BJ (cell line): ENCODE measurements around the gene JPT1. TPM values are rescaled to one million over a fixed set of nuclear protein-coding genes. Genes with fewer than 3 reads are reported as not detected.
A peak's percentile ranks its signal among the peaks of the same experiment; 100 is the strongest.

ENCODE experiments used
- CTCF ChIA-PET: fragments of 350-600 bp; formaldehyde crosslinking; extraction: SDS; loops from one replicate; lab custom pipeline; 2021; ENCODE audit warnings: antibody characterized with exemption, inconsistent platforms; lab: Yijun Ruan, JAX
- POLR2A ChIA-PET: fragments of 300-600 bp; sonication (Branson Sonifier 250); formaldehyde crosslinking; extraction: SDS; loops from one replicate; lab custom pipeline; 2021; ENCODE audit warnings: antibody characterized with exemption; lab: Charles Lee
- DNase-seq: peaks from one replicate; pipeline ENCODE4 v3.0.0-alpha.2; 2011; ENCODE audit warnings: low read depth
- H3K27me3 ChIP-seq: 2 replicates; pipeline ENCODE4 v1.6.0; 2011; ENCODE audit warnings: low read length; ENCODE audit not compliant: control insufficient read depth, insufficient read depth
- H3K36me3 ChIP-seq: 2 replicates; pipeline ENCODE4 v1.5.1; 2011; ENCODE audit warnings: low read length; ENCODE audit not compliant: control insufficient read depth, insufficient read depth
- H3K4me3 ChIP-seq: 2 replicates; pipeline ENCODE4 v1.5.1; 2011; ENCODE audit warnings: low read depth, mild to moderate bottlenecking, control low read depth, low read length
- CTCF ChIP-seq: IDR thresholded peaks from 2 replicates; pipeline ENCODE4 v1.5.1; 2011; ENCODE audit warnings: low read depth, mild to moderate bottlenecking, control low read depth, inconsistent platforms, low read length, moderate library complexity; ENCODE audit not compliant: insufficient read depth
- polyA plus RNA-seq: library from polyadenylated mRNA; depleted of rRNA; stranded (reverse); fragments of >200 nt; gene quantifications from 2 replicates; pipeline ENCODE4 v1.2.3, GENCODE V29; 2011

Gene JPT1
- polyA plus RNA-seq, 1 experiment = 111 TPM

- CTCF ChIA-PET = interaction anchor here (1.0 kb wide), 1 partner anchor 31 kb away, joined by 4 read pairs; no protein-coding TSS in a partner anchor
- H3K27me3 ChIP-seq = no peaks in the 10 kb centered on the region
- POLR2A ChIA-PET = no interaction called here
- peak overlapping the region; percentile 68 for H3K4me3 ChIP-seq
- no peak for TF ChIP-seq CTCF
- peaks cover 2% of the 10 kb centered on the region; the same call in 1 of the 2 replicates for H3K36me3 ChIP-seq
- no peak for DNase-seq
These were observed 1.8 kb downstream of the JPT1 start for GRCh38 chr17:75152523-75152921.

GRCh38 chr17:75151930-75152329 is 2.4 kb downstream of the JPT1 start:
- no peak overlapping the region for H3K4me3 ChIP-seq
- POLR2A ChIA-PET = interaction anchor here (0.6 kb wide), 1 partner anchor 21 kb away, joined by 3 read pairs; no protein-coding TSS in a partner anchor
- no peak for DNase-seq
- no peak for TF ChIP-seq CTCF
- H3K36me3 ChIP-seq = peaks cover 2% of the 10 kb centered on the region
- no peaks in the 10 kb centered on the region for H3K27me3 ChIP-seq
- CTCF ChIA-PET = interaction anchor here (0.6 to 2.8 kb wide), 2 partner anchors 20 to 38 kb away, joined by 3 to 10 read pairs; no protein-coding TSS in a partner anchor

DNA sequence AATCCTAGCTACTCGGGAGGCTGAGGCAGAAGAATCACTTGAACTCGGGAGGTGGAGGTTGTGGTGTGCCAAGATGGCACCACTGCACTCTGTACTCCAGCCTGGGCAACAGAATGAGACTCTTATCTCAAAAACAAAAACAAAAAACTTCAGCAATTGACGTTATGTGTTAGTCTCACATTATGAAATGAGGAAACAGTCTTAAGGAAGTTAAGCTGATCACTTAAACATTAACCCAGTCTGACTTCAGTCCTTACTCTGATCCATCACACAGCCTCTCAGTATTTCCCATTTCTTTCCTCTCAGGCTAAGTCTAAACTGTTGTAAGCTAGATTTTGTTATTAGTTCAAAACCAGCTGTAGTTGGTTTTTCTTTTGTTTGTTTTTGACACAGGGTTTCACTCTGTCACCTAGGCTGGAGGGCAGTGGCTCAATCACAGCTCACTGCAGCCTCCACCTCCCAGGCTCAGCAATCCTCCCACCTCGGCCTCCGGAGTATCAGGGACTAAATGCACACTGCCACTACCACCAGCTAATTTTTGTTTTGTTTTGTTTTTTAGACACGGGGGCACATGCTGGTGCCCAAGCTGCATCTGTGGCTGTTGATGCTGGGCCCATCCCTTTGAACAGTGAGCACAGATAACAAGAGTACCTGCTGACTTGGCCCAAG is 6.3 kb downstream of the JPT1 start:
- Histone ChIP-seq H3K36me3 (peaks cover 5% of the 10 kb centered on the region), H3K4me3 (no peak overlapping the region), H3K27me3 (no peaks in the 10 kb centered on the region)
- no peak for TF ChIP-seq CTCF
- DNase-seq = no peak
- CTCF ChIA-PET = interaction anchor here (1.0 to 1.7 kb wide), 3 partner anchors 11 to 34 kb away, joined by 3 to 6 read pairs (median 4); no protein-coding TSS in a partner anchor
- POLR2A ChIA-PET = no interaction called here

DNA sequence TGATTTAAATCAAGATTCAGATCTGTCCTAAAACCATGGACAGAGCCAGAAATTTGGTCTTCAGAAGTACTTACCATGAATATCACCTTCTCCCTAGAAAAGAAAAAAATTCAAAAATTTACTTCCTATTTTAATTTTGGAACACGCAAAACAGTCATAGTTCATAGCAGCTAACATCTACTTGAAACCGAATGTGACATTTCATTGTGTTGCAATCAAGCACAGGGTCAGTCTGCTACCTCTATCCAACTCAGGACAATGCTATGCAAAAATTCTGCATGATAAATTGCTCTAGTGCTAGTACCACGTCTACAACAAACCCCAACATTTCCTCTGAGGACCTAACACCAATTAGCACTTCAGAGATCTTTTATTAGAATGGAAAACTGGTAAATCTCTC is 7.7 kb downstream of the JPT1 start:
- Histone ChIP-seq H3K36me3 (peaks cover 7% of the 10 kb centered on the region), H3K4me3 (no peak overlapping the region), H3K27me3 (no peaks in the 10 kb centered on the region)
- no peak for TF ChIP-seq CTCF
- no peak for DNase-seq
- CTCF ChIA-PET = interaction anchor here (1.5 to 2.4 kb wide), 2 partner anchors 9 to 33 kb away, joined by 4 to 10 read pairs; no protein-coding TSS in a partner anchor
- POLR2A ChIA-PET = no interaction called here

GRCh38 chr17:75144816-75145512 is 9.3 kb downstream of the JPT1 start:
- POLR2A ChIA-PET = interaction anchor here (0.7 kb wide), 1 partner anchor 55 kb away, joined by 3 read pairs; no protein-coding TSS in a partner anchor
- peaks cover 7% of the 10 kb centered on the region for H3K36me3 ChIP-seq
- CTCF ChIA-PET = interaction anchor here (0.6 to 2.4 kb wide), 7 partner anchors 8 to 184 kb away, joined by 3 to 10 read pairs (median 4); partner anchors contain the start of gene NT5C
- no peak for TF ChIP-seq CTCF
- H3K27me3 ChIP-seq = no peaks in the 10 kb centered on the region
- no peak for DNase-seq
- no peak overlapping the region for H3K4me3 ChIP-seq
